Activated CD4-positive, alpha-beta T cell treated with anti-CD3 and anti-CD28 coated beads, Interleukin-2, Interleukin-6, amounts not matched to agents 100 ng/mL and 50 ng/mL, durations not matched to agents 16 hours and 8 hours (primary cell): ENCODE results near the gene RASD1.

Experiments
- DNase-seq: peaks from one replicate; pipeline ENCODE4 v3.0.0-alpha.2; 2020

RASD1 gene

GRCh38 chr17:17509601-17510425 is 13.6 kb upstream of the RASD1 start:
- DNase-seq = no peak

- DNase-seq = no peak
Observed at GRCh38 chr17:17508646-17509591, 12.7 kb upstream of the RASD1 start.

GRCh38 chr17:17508019-17508535 is 11.9 kb upstream of the RASD1 start:
- no peak for DNase-seq

GRCh38 chr17:17507465-17508011 is 11.3 kb upstream of the RASD1 start:
- no peak for DNase-seq

- no peak for DNase-seq
Observed at GRCh38 chr17:17506893-17507464, 10.8 kb upstream of the RASD1 start.

GRCh38 chr17:17506181-17506741 is 10.1 kb upstream of the RASD1 start:
- no peak for DNase-seq

GRCh38 chr17:17505610-17506171 is 9.5 kb upstream of the RASD1 start:
- no peak for DNase-seq

- DNase-seq = no peak
Observed at GRCh38 chr17:17505151-17505550, 9.0 kb upstream of the RASD1 start.

GRCh38 chr17:17504341-17505140 is 8.3 kb upstream of the RASD1 start:
- no peak for DNase-seq

GRCh38 chr17:17503566-17504130 is 7.5 kb upstream of the RASD1 start:
- DNase-seq = no peak

- no peak for DNase-seq
Observed at GRCh38 chr17:17502741-17503565, 6.8 kb upstream of the RASD1 start.

GRCh38 chr17:17500999-17501605 is 4.9 kb upstream of the RASD1 start:
- peak; percentile 25 for DNase-seq

GRCh38 chr17:17499402-17500145 is 3.4 kb upstream of the RASD1 start:
- DNase-seq = no peak

- no peak for DNase-seq
Observed at GRCh38 chr17:17498606-17499301, 2.6 kb upstream of the RASD1 start.

GRCh38 chr17:17497845-17498520 is 1.8 kb upstream of the RASD1 start:
- no peak for DNase-seq

GRCh38 chr17:17497065-17497844 is 1.1 kb upstream of the RASD1 start:
- DNase-seq = no peak
